NCI-H2227 (cell line): ENCODE results near the gene CCDC74B.
"Not testable (repeated sequence)": the region's sequence is repeated elsewhere in the genome, so short reads cannot be mapped to it uniquely, and the experiment has no call there.

ENCODE experiments used
- DNase-seq: peaks from one replicate; lab custom pipeline; 2025; ENCODE audit not compliant: unreplicated experiment; lab: John Stamatoyannopoulos, UW

Gene CCDC74B

DNA sequence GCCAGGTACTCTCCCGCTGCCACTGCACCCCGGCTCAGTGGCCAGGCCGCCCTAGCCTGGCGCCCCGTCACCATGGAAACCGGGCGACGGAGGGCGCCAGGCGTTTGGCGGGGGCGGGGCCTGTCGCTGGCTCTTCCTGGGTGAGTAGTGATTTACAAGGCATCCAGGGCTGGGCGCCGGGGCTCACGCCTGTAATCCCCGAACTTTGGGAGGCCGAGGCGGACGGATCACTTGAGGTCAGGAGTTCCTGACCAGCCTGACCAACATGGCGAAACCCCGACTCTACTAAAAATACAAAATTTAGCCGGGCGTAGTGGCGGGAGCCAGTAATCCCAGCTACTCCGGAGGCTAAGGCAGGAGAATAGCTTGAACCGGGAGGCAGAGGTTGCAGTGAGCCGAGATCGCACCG lies at the start of gene CCDC74B:
TSS of gene CCDC74B (minus strand) at position 107 of the 409 bp plus-strand sequence. CDS start 116 bp downstream, outside the sequence.
- peak; percentile 82 for DNase-seq

DNA sequence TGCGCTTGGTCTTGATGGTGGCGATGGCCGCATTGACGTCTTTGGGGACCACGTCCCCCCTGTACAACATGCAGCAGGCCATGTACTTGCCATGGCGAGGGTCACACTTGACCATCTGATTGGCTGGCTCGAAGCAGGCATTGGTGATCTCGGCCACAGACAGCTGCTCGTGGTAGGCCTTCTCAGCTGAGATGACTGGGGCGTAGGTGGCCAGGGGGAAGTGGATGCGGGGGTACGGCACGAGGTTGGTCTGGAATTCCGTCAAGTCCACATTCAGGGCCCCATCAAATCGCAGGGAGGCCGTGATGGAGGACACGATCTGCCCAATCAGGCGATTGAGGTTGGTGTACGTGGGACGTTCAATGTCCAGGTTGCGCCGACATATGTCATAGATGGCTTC lies 48.9 kb upstream of the CCDC74B start:
- not testable (repeated sequence) for DNase-seq

- not testable (repeated sequence) for DNase-seq
Measured at GRCh38 chr2:130192451-130192850, 47.5 kb upstream of the CCDC74B start.

GRCh38 chr2:130191319-130191718 lies 46.4 kb upstream of the CCDC74B start:
- not testable (repeated sequence) for DNase-seq

DNA sequence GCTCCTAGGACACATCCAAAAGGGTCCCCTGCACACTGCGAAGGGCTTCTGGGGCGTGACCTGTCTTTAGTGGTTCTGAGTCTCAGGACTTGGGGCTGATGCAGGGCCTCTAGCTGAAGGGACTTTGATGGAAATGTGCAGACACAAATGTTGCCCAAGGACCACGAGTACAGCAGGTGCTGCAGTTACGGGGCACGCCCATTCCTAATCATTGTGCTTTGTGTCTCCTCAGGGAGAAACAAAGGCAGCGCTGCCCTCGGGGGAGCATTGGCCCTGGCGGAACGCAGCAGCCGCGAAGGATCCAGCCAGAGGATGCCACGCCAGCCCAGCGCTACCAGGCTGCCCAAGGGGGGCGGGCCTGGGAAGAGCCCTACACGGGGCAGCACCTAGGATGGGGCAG lies 45.3 kb upstream of the CCDC74B start:
- no peak for DNase-seq

GRCh38 chr2:130188958-130189357 lies 44.0 kb upstream of the CCDC74B start:
- not testable (repeated sequence) for DNase-seq

DNA sequence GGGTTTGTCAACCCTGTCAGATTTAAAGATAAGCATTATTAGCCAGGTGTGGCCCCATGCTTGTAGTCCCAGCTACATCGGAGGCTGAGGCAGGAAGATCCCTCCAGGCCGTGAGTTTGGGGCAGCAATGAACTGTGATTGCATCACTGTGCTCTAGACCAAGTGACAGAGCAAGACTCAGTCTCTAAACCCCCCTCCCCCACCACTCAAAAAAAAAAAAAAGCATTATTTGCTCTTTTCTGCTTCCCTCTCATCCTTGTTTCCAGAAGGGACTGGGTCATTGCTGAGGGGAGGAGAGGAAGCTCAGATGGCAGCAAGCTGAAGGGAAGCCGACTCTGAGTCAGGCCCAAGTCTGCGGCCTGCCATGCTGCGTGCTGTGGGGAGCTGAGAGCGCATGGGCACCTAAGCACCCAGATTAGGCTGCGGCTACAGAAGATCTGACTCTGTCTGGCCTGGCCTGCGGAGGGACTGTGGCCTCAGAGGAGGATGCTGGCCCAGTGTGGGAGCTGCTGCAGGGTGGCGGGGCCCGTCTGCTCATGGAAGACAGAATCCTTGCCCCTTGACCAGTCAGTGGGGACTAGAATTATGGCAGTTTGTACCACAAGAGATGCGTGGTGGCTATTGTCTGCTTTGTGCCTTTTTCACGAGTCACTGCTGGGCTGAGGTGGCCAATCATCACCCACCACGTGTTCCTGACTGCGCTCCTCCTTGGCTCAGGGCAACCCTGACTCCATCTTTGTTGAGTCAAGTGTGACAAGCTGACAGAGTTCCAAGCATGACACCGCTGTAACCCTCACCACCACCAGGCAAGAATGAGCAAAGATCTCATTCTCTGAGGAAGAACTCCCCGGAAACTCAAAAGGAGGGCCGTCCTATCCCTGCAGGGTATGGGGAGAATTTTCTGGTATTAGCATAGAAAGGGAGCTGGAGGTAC lies 43.2 kb upstream of the CCDC74B start:
- DNase-seq, result not testable (repeated sequence)

DNA sequence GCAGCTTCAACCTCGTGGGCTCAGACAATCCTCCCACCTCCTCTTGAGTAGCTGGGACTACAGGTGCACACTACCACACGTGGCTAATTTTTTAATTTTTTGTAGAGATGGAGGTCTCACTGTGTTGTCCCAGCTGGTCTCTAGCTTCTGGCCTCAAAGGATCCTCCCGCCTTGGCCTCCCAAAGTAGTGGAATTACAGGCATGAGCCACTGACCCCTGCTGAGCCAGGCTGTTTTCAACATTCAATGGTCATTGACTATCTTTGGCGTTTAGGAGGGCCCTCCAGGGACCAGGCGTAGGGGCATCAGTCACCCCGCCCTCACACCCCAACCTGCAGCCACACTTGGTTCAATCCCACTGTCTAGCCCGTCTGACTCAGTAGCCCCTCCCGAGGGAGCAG lies 42.4 kb upstream of the CCDC74B start:
- no peak for DNase-seq

- DNase-seq, result no peak
Measured at GRCh38 chr2:130186391-130186790, 41.5 kb upstream of the CCDC74B start.

DNA sequence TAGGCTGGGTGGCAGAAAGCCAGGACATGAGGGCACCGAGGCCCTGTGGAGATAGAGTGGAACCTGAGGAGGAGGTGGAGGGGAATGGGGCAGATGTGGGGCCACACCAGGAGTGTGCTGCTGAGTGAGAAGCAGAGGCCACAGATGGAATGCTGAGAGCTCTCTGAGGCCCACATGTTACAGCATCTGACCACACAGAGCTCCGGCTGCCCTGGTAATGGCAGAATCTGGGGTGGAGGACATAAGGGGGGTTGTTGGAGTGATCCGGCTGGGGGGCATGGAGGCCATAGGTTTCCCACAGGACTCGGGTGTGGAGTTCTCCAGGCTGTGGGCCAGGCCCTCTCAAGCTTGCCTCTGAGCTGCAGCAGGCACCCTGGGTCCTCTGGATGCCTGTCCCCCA lies 41.0 kb upstream of the CCDC74B start:
- no peak for DNase-seq

- DNase-seq, result no peak
Measured at GRCh38 chr2:130185436-130185835, 40.5 kb upstream of the CCDC74B start.

DNA sequence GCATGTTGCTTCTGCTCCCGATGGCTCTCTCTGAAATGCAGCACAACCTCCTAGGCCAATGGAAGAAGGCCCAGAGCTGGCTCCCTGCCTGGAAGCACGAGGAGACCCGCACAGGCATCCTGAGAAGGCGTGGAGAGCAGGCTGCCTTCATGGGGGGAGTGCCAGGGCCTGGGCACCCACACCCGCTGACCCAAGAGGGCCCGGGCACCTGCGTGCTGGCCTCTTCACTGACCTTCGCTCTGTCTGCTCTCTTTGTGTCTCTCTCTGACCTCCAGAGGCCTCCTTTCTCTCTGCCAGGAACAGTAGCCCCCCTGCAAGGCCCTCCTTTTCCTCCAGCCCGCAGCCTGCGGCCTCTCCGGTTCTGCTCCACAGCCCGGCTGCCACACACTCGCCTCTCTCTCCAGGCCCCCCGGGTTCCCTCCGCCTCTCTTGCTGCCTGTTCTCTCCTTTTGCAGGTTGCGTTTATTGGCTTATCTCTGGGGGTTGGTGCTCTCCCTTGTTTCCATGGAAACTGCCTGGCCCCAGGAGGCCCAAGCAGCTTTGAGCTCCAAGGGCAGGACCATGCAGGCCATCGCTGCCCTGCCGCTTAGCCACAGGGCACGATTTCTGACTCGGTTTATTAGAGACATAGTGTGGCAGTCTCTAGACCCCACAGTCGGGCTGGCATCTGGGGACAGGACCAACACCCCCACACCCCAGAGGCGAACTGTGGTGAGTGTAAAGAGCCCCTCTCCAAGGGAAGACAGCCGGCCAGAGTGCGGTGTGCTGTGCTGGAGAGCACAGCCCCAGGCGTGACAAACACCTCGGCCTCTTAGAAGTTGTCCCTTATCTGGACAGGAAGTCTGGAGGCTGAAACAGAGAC lies 38.8 kb upstream of the CCDC74B start:
- DNase-seq, result peak; percentile 82

DNA sequence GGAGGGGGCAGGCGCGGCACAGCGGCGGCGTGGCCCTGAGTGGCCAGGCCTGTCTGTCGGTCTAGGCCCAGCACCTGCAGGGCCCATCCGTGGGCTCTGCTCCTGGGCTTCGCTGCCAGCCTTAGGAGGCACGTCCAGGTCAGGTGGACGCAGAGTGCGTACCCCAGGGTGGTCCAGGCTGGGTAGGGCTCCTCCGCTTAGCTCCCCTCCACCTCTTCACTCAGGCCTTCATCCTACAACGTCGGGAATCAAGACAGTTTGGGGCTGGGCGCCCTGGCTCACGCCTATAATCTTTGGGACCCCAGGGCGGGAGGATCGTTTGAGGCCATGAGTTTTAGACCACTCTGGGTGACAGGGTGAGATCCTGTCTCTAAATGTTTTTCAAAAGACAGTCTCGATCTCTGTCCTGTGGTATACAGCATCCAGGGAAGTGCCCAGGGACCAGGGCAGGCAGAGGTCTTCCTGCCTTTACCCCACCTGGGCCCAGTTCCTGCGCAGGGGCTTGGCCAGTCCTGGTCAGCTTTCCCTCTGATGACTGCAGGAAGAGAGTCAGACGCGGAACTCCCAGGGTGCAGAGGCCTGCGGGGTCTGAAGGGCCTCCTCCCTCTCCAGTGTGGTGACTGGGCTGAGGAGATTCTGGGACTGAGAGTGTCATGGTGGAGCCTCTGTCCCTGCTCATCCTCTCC lies 38.1 kb upstream of the CCDC74B start:
- peak; percentile 31 for DNase-seq

- peak; percentile 97 for DNase-seq
Measured at GRCh38 chr2:130181880-130182682, 37.2 kb upstream of the CCDC74B start, which contains the start of gene MZT2B. TSS of gene MZT2B (plus strand) at chr2:130182262. CDS start at chr2:130182283, 21 bp downstream.

DNA sequence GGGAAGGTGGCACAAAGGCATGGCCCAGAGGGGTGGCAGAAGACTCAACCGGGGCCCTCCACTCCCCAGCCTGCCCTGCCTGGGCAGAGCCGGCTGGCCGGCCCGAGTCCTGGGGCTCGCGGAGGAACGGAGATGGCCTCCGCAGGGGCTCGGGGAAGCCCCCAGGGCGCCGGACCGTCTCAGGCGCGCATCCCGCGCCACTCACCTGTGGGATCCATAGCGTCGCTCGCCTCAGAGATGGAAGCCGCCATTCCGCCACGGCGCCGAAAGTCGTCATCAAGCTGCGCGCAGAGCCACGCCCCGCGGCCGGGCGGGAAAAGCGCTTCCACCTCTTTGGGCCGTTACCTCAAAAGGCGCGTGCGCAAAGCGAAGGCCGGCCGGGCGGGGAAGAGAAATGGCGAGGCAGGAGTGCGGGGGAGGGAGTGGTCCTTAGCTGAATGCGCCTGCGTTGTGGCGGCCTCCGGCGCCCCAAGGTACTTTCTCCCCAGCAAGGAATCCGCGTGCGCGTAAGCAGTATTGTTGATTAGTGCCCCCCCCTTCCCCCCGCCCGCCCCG lies 36.5 kb upstream of the CCDC74B start, which contains the start of gene SMPD4:
TSS of gene SMPD4 (minus strand) at position 278 of the 555 bp plus-strand sequence. CDS start 5,010 bp downstream, outside the sequence.
- DNase-seq, result peak; percentile 100

DNA sequence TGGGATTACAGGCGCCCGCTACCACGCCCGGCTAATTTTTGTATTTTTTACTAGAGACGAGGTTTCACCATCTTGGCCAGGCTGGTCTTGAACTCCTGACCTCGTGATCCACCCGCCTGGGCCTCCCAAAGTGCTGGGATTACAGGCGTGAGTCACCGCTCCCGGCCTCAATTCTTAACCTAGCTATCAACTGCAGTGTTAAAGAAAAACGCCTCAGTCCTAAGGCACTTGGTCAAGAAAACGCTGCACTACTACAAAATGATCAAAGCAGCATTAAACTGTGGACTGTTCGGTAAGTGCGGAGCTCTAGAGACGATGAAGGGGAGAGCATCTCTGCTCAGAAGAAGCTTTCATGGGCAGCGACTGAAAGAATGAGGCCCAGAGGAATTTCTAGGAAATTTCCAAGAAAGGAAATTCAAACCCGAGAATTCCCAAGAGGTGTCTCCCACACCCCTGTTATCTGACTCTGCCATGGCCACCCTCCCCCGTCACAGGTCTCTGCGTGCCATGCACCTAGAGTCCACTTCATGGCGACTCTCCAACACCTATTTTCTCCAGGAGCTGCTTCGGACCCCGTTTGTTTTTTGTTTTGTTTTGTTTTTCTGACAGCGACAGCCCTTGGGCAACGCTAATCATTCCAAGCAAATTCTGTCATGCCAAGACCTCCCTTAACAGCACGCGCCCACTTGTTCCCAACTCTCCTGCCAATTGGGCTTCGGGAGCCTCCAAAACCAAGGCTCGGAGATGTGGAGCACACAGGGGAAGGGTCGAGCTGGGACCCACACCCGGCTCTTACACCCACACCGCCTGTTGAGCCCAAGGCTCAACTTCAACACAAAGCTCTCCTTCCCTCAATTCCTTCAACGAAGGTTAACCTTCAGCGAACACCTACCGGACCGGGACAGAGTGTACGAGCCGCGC lies 35.8 kb upstream of the CCDC74B start:
- not testable (repeated sequence) for DNase-seq

DNA sequence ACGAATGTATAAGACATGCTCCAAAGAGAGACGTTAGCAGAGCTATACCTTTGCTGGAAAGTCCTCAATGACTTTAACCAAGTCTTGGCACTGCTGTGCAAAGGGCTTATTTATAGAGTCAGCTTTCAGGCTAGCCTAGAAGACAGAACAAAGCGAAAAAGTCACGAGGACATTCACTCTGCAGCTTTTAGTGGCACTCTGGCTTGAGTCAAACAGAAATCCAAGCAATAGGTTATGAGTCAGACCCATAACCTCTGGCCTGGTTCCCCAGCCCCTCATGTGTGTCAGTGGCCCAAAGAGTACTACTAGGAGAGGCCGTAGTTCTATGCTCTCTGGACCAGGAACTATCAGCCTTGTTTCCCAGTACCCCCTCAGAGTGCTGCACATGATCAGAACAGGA lies 30.0 kb upstream of the CCDC74B start:
- not testable (repeated sequence) for DNase-seq

DNA sequence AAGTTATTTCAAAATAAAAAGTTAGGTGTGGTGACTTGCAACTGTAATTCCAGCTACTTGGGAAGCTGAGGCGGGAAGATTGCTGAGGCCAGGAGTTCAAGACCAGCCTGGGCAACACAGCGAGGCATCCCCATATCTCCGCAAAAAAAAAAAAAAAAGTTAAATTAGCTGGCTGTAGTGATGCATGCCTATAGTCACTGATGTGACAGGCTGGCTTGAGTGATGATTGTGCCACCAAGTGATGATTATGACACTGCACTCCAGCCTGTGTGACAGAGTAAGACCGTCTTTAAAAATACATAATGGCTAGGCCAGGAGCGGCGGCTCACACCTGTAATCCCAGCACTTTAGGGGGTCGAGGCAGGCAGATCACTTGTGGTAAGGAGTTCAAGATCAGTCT lies 25.0 kb upstream of the CCDC74B start:
- DNase-seq, result no peak

DNA sequence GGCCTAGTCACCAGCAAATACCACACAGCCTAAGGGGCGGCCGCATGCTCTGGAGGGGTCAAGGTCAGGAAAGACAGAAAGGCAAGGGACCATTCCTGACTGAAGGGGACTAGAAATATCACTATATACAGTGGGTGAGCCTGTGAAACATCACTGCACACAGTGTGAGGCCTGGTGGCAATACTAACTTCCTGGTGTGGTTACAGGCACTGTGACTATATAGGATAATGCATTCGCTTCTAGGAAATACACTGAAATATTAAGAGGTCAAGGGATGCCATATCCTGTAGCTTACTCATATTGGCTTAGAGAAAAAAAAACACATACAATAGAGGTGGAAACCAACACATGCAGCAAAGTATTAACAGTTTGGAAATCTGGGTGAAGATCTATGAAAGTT lies 24.3 kb upstream of the CCDC74B start:
- DNase-seq, result not testable (repeated sequence)
